CD4-positive, alpha-beta T cell treated with Interleukin-17A for 4 hours (primary cell): ENCODE results near the gene DESI1.
"Not testable (repeated sequence)": the region's sequence is repeated elsewhere in the genome, so short reads cannot be mapped to it uniquely, and the experiment has no call there.

Experiments used
- DNase-seq: peaks from one replicate; pipeline ENCODE4 v3.0.0-alpha.2; 2020; ENCODE audit warnings: mixed read lengths

The DESI1 gene

DNA sequence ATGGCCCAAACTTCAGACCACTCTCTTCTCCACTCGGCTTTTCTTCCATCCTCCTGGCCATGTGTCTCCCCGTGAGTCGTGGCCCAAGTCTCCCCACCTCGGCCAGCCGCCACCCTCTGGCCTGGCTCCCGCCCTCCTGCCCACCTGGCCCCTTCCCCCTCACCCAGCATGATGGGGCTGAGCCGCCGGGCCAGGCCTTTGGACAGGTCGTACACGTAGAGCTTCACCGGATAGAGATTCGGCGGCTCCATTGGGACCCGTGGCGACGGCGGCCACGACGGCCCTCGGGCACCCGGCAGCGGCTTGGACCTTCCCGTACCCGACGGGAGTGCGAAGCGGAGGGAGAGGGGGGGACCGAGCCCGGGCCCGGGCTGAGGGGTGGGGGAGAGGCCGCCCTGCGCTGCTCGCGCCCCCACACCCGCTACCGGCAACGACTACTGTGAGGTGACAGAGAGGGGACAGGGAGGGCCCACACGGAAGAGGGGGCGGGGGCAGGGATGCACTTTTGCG, at the start of gene DESI1:
TSS of gene DESI1 (minus strand) at position 455 of the 510 bp plus-strand sequence. CDS start at position 251, 204 bp downstream.
- no peak for DNase-seq

DNA sequence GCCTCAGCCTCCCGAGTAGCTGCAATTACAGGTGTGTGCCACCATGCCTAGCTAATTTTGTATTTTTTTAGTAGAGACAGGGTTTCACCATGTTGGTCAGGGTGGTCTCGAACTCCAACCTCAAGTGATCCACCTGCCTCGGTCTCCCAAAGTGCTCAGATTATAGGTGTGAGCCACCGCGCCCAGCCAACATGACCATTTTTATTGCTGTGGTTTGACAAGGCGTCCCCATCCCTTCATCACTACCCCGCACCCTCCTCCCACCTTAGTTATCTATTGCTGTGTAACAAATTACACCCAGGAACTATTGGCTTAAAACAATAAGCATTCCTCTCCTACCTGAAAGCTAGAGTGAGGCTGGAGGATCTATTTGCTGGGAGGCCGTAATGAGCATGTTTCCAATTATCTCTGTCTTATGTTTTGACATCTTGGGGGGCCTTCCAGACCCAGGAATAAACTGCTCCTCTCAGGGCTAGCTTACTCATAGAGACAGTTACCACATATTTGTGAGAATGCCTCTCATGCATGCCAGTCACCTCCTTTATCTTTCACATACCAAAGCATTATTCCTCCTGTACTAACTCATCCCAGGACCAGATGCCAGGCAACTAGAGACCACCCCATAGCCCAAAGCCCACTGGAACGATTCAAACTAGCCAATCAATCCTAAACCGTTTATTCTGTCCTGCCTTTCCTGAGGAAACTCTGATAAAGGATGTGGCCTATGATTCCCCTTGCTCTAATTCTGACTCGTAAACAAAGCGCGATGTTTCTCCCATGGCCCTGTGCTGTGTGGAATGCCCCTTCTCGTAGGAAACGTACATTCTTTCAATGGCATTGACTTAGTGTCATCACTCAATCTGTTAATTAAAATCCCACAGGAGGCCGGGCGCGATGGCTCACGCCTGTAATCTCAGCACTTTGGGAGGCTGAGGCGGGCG, 48.4 kb upstream of the DESI1 start:
- DNase-seq, result no peak

DNA sequence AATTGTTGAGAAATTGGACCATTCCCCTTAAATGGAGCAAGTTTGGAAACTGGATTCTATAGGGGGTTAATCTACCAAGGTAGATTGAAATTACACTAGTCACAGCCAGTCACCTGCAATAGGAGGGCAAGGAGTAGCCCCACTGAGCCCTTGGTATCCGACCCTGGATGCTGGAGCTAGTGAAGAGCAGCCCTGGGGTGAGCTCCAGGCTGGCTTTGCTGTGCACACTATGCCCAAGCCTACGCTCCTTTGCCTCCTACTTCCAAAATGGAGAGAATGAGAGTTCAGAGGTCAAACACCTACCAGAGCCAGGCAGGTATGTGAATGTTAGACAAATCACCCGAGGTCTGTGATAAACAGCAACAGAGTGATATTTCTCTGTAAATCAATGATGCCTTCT, 44.1 kb upstream of the DESI1 start:
- no peak for DNase-seq

DNA sequence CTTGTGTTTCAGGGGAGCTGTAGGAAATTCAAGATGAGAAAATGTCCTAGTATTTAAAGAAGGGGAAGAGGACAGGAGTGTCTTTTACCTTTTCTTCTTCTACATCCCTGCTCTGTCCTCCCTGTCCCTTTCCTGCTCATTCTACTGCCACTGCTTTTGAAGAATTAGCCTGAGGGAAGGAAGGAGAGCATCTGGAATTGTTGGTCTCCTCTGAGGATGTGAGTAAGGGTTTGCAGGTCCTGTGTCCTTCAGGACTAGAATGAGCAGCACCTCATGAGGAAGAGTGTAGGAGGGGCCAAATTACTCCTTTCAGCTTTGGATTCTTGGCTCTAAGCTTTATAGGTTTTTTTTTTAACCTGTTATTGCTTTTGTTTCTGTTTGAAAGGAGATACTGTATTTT, 43.6 kb upstream of the DESI1 start:
- DNase-seq, result no peak

DNA sequence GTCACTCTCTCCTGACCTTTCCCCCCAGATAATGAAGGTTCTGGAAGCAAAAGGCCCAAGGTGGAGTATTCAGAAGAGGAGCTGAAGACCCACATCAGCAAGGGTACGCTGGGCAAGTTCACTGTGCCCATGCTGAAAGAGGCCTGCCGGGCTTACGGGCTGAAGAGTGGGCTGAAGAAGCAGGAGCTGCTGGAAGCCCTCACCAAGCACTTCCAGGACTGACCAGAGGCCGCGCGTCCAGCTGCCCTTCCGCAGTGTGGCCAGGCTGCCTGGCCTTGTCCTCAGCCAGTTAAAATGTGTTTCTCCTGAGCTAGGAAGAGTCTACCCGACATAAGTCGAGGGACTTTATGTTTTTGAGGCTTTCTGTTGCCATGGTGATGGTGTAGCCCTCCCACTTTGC, 42.8 kb upstream of the DESI1 start:
- DNase-seq, result not testable (repeated sequence)

DNA sequence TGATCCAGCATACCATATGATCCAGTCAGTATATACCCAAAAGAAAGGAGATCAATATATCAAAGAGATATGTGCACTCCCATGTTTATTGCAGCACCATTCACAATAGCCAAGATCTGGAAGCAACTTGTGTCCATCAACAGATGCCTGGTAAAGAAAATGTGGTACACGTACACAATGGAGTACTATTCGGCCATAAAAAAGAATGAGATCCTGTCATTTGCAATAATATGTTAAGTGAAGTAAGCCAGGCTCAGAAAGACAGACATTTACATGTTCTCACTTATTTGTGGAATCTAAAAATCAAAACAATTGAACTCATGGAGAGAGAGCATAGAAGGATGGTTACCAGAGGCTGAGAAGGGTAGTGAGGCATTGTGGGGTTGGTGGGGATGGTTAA, 40.9 kb upstream of the DESI1 start:
- DNase-seq, result no peak

DNA sequence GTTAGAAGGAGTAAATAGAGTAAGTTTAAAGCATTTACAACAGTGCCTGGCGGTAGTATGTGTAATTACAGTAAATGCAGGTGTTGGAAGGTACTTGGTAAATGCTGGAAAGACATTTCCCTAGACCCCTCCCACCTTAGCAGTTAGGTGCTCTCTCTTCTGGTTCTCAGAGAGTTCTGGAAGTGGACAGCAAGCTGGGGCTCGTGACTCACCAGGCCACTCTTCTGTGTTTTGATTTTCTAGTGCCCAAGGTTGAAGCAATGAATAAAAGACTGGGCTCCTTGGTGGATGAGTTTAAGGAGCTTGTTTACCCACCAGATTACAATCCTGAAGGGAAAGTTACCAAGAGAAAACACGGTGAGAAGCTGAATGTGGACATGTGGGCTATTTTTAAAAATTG, 40.2 kb upstream of the DESI1 start:
- DNase-seq, result no peak

DNA sequence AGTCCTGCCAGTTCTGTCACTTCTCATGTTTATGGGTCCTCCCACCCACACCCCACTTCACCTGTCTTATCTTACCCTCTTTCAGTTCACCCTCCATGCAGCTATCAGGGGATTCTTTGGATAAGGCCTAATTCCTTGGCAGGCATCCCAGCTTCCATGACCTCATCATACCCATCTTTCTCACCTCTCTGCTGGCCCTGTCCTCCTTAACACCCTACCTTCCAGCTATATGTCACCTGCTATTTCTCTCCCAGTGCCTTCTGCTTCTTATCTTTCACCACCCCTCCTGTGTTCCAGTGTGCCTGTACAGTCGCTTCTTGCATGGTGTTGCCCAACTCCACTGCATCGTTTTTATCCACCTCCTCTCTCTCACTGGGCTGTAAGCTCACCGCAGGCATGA, 39.6 kb upstream of the DESI1 start:
- DNase-seq, result no peak

DNA sequence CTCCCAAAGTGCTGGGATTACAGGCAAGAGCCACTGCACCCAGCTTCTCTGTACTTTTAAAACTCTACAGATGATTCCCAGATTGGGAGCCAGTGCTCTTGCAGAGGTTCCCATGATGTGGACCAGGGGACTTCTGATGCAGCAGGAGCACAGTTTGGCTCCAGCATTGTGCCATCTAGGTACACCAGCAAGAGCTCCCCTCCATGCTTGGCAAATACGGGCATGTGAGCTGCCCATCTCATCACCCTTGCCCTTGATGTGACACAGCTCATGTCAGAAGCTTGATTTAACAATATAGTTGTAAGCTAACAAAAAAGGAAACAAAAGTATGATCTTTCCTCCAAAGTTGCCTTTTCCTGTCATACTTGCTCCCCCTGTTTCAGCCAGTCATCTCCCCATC, 39.1 kb upstream of the DESI1 start:
- no peak for DNase-seq

DNA sequence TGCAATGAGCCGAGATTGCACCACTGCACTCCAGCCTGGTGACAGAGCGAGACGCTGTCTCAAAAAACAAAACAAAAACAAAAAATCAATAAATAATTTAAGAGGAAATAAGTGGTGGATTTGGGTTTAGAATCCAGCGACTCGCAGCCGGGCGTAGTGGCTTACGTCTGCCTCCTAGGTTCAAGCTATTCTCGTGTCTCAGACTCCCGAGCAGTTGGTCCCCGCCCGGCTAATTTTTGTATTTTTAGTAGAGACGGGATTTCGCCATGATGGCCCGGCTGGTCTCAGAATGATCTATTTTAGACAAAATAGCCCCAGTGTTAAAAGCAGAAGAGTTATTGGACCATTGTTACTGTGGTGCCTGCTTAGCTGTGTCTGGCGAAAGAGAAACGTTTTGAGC, 38.0 kb upstream of the DESI1 start:
- no peak for DNase-seq

DNA sequence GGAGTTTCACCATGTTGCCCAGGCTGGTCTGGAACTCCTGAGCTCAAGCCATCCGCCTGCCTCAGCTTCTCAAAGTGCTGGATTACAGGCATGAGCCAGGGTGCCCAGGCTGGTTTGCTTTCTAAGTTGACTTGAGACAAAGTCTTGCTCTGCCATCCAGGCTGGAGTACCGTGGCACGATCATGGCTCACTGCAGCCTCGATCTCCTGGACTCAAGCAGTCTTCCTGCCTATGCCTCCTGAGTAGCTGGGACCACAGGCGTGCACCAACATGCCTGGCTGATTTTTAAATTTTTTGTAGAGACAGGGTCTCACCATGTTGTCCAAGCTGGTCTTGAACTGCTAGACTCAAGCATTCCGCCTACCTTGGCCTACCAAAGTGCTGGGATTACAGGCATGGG, 36.9 kb upstream of the DESI1 start:
- DNase-seq, result no peak

DNA sequence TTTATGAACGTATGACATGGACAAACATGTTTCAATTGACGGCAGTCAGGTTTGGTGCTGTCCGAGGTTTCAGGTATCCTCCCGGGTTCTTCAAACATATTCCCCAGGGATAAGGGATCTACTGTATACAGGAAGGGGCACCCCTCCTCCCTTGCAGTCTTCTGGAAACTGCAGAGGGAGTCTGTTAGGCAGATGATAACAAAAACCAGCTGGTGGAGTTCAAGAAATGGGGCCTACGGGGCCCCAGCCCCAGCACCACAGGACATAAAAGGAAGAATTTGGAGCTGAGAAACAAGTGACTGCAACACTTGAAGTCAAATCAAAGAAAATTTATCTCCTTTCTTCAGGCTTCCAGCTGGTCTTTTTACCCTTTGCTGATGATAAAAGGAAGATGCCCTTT, 35.7 kb upstream of the DESI1 start:
- DNase-seq, result no peak

DNA sequence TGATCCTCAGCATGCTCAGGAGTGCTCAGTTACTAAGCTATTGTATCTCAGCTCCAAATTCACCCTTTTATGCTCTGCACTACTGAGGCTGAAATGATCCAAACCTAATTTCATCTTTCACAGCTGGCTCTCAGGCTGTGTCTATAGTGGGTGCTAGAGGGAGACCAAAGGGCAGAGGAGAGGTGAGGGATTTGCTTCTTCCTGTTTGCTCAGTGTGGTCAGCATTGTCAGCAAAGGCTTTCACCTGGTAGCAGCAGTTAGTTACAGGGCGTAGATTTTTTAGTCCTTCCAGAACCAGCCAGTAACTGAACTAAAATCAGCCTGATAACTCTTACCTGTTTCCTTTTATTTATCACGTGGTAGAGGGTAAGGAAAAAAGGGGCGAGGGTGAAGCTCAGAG, 33.5 kb upstream of the DESI1 start:
- no peak for DNase-seq

DNA sequence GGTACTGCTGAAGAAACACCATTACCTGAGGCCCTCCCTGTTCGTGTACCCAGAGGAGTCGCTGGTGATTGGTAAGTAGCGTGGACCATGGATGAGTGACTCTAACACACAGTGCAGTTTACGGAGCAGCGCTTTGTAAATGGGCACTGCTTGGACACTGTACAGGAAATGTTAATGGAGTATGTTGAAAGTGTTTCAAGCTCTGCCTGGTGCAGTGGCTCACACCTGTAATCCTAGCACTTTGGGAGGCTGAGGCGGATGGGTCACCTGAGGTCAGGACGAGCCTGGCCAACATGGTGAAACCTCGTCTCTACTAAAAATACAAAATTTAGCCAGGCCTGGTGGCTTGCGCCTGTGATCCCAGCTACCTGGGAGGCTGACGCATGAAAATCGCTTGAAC, 30.0 kb upstream of the DESI1 start:
- DNase-seq, result no peak

DNA sequence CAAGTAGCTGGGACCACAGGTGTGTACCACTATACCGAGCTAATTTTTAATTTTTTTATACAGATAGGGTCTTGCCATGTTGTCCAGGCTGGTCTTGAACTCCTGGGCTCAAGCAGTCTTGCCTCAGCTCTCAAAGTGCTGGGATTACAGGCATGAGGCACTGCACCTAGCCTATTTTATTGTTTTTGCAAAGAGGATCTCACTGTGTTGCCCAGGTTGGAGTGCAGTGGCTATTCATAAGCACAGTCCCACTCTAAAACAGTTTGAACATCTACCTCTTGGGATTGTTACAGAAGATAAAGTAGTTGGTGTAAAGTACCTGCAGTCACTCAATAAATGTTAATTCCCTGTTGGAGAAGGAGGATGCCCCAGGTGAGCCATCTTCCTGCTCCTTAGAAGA, 29.4 kb upstream of the DESI1 start:
- DNase-seq, result no peak

DNA sequence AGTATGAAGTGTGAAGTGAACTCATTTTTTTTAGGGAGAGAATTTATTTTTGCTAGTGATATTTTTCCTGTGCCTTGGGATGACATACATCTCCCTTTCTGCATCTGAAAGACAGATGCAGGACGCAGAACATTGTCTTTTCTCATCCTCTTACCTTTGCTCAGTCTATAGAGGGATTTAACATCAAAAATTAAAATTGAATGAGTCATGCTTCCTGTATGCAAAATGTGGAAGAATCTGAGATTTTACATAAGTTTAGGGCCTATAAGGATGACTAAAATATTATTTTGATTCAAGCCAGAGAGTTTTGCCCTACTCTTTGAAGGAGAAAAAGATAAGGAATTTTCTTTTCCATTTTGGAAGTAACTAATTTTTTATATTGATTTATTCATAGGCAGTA, 27.6 kb upstream of the DESI1 start:
- no peak for DNase-seq

DNA sequence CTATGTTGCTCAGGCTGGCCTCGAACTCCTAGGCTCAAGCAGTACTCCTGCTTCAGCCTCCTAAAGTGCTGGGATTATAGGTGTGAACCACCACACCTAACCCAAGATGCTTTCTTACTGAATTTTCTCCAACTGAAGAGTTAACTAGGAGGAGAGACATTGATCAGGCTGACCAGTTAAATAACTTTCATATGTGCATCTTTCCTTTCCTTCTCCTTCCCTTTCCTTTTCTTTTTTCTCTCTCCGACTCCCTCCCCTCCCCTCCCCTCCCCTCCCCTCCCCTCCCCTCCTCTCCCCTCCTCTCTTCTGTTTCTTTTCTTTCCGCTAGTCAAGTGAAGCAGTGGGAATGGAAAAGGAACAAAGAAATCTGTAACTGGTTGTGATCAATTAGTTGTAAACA, 26.9 kb upstream of the DESI1 start:
- DNase-seq, result no peak

DNA sequence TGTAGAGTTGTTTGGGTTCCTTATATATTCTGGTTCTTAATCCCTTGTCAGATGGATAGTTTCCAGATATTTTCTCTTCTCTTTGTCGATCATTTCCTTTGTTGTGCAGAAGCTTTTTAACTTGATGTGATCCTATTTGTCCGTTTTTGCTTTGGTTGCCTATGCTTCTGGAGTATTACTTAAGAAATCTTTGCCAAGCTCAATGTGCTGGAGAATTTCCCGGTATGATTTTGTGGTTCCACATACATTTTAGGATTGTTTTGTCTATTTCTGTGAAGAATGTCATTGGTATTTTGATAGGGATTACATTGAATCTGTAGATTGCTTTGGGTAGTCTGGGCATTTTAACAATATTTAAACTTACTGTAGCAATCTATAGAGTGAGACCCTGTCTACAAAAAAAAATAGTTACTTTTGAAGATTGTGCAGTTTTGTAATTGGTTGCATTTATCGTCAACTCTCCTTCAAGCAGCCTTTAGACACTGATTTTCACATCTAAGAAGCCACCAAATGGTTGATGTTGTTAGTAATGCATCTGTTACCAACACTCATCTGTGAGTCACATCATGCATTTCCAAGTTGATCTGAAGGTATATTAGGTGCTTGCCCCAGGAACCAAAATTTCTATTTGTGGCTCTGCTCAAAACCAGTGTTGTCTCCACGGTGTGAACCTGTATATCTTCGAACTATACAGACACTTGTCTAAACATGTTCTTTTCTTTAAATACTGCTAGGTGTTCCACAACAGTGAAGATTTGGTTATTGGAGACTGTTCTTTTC, 21.7 kb upstream of the DESI1 start:
- DNase-seq, result no peak

DNA sequence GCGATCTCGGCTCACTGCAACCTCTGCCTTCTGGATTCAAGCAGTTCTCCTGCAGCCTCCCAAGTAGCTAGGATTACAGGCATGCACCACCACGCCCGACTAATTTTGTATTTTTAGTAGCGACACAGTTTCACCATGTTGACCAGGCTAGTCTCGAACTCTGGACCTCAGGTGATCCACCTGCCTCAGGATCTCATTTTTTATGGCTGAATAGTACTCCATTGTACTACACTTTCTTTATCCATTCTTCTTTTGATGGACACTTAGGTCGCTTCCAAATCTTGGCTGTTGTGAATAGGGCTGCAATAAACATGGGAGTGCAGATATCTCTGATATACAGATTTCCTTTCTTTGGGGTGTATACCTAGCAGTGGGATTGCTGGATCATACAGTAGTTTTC, 21.0 kb upstream of the DESI1 start:
- no peak for DNase-seq

DNA sequence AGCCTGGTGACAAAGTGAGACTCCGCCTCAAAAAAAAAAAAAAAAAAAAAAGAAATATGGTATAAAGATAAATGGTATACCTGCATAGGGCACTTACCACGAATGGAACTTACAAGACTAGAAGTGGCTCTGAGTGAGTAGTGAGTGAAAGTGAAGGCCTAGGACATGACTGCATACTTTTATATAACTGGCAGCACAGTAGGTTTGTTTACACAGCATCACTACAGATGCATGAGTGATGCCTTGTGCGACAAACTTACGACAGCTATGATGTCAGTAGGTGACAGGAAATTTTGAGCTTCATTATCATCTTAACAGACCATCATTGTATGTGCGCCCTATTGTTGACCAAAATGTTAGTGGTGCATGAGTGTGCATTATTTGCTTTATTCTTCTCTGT, 17.9 kb upstream of the DESI1 start:
- DNase-seq, result no peak

DNA sequence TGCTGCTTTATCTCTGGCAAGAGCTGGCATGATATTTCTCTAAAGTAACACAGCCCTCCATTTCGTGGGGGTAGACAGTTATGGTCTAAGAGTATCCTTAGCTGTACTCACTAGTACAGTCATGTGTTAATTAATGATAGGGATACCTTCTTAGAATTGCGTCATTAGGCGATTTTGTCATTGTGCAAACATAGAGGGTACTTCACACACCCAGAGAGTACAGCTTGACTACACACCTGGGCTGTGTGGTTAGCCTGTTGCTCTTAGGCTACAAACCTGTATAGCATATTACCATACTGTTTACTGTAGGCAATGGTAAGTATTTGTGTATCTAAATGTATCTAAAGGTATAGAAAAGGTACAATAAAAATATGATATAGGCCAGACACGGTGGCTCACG, 17.3 kb upstream of the DESI1 start:
- DNase-seq, result no peak

DNA sequence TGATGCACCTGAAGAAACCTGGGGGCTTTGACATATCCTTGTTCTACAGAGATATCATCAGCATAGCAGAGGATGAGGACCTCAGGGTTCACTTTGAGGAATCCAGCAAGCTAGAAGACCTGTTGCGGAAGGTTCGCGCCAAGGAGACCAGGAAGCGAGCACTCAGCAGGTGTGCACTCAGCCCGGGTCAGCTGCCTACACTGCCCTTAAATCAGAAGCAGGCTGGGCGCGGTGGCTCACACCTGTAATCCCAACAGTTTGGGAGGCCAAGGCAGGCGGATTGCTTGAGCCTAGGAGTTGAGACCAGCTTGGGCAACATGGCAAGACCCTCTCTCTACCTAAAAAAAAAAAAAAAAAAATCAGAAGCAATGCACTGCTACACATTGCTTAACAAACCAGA, 16.8 kb upstream of the DESI1 start:
- not testable (repeated sequence) for DNase-seq

DNA sequence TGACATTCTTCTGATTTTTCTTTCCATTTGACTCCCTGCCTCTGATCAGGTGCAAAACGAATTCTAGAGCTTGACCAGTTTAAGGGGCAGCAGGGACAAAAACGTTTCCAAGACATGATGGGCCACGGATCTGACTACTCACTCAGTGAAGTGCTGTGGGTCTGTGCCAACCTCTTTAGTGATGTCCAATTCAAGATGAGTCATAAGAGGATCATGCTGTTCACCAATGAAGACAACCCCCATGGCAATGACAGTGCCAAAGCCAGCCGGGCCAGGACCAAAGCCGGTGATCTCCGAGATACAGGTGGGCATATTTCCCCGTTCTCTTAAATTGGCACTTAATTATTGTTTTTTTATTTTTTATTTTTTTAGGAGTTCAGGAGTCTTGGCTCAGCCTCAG, 15.6 kb upstream of the DESI1 start:
- no peak for DNase-seq

DNA sequence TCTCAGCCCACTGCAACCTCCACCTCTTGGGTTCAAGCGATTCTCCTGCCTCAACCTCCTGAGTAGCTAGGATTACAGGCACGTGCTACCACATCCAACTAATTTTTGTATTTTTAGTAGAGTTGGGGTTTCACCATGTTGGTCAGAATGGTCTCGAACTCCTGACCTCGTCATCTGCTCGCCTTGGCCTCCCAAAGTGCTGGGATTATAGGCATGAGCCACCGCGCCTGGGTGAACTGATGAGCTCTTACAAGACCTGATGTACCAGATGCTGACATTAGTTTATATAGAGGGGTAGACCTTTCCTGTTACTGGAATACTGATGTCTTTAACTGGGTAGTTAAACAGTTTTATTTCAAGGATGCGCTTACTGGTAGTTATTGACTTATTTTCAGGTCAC, 13.8 kb upstream of the DESI1 start:
- not testable (repeated sequence) for DNase-seq
